Nephron progenitor cell (in vitro differentiated cells): Measurements from ENCODE around the gene PLEKHA6.
A peak's percentile ranks its signal among the peaks of the same experiment; 100 is the strongest.

ENCODE experiments used
- DNase-seq: peaks from one replicate; pipeline ENCODE4 v3.0.0; 2021
- H3K27ac Mint-ChIP-seq: 2 replicates; pipeline ENCODE4 v1.8.0; 2021; ENCODE audit warnings: mild to moderate bottlenecking, moderate library complexity, mixed read lengths
- H3K27me3 Mint-ChIP-seq: 2 replicates; pipeline ENCODE4 v1.8.0; 2021; ENCODE audit warnings: mild to moderate bottlenecking, low read depth, mixed read lengths; ENCODE audit not compliant: poor library complexity
- H3K36me3 Mint-ChIP-seq: 2 replicates; pipeline ENCODE4 v1.8.0; 2021; ENCODE audit warnings: low read depth, mixed read lengths
- H3K4me1 Mint-ChIP-seq: 2 replicates; pipeline ENCODE4 v1.8.0; 2021; ENCODE audit warnings: mixed read lengths
- H3K4me3 Mint-ChIP-seq: 2 replicates; pipeline ENCODE4 v1.8.0; 2021; ENCODE audit warnings: mild to moderate bottlenecking, moderate library complexity, mixed read lengths
- H3K9me3 Mint-ChIP-seq: 2 replicates; pipeline ENCODE4 v1.8.0; 2021; ENCODE audit warnings: mild to moderate bottlenecking, moderate library complexity, mixed read lengths
- CTCF ChIP-seq: fragments of 200-600 bp; sonication (generic); IDR thresholded peaks from 2 replicates; pipeline ENCODE4 v1.5.0; 2021; ENCODE audit warnings: antibody characterized with exemption

PLEKHA6 gene

GRCh38 chr1:204398197-204399125 is 38.7 kb upstream of the PLEKHA6 start:
- H3K9me3 Mint-ChIP-seq = no peaks in the 10 kb centered on the region
- H3K4me3 Mint-ChIP-seq = no peak overlapping the region
- peak; percentile 83 for TF ChIP-seq CTCF
- H3K4me1 Mint-ChIP-seq = no peaks in the 10 kb centered on the region
- peaks cover 31% of the 10 kb centered on the region for H3K36me3 Mint-ChIP-seq
- peak; percentile 59 for DNase-seq
- peaks cover 15% of the 10 kb centered on the region for H3K27me3 Mint-ChIP-seq
- no peak overlapping the region for H3K27ac Mint-ChIP-seq

- Mint-ChIP-seq H3K27me3 (peaks cover 37% of the 10 kb centered on the region), H3K4me1 (no peaks in the 10 kb centered on the region), H3K36me3 (peaks cover 20% of the 10 kb centered on the region), H3K27ac (no peak overlapping the region), H3K9me3 (no peaks in the 10 kb centered on the region), H3K4me3 (no peak overlapping the region)
- no peak for DNase-seq
- no peak for TF ChIP-seq CTCF
Measured at GRCh38 chr1:204396015-204396583, 36.4 kb upstream of the PLEKHA6 start.

GRCh38 chr1:204391629-204392028 is 31.9 kb upstream of the PLEKHA6 start:
- Mint-ChIP-seq H3K4me1 (no peaks in the 10 kb centered on the region), H3K36me3 (no peaks in the 10 kb centered on the region), H3K9me3 (no peaks in the 10 kb centered on the region), H3K4me3 (no peak overlapping the region), H3K27me3 (peaks cover 58% of the 10 kb centered on the region), H3K27ac (no peak overlapping the region)
- DNase-seq = no peak
- no peak for TF ChIP-seq CTCF

GRCh38 chr1:204390751-204391466 is 31.2 kb upstream of the PLEKHA6 start:
- H3K36me3 Mint-ChIP-seq = no peaks in the 10 kb centered on the region
- TF ChIP-seq CTCF = no peak
- H3K4me3 Mint-ChIP-seq = no peak overlapping the region
- H3K27ac Mint-ChIP-seq = no peak overlapping the region
- H3K27me3 Mint-ChIP-seq = peaks cover 58% of the 10 kb centered on the region
- no peak for DNase-seq
- H3K9me3 Mint-ChIP-seq = no peaks in the 10 kb centered on the region
- H3K4me1 Mint-ChIP-seq = no peaks in the 10 kb centered on the region

DNA sequence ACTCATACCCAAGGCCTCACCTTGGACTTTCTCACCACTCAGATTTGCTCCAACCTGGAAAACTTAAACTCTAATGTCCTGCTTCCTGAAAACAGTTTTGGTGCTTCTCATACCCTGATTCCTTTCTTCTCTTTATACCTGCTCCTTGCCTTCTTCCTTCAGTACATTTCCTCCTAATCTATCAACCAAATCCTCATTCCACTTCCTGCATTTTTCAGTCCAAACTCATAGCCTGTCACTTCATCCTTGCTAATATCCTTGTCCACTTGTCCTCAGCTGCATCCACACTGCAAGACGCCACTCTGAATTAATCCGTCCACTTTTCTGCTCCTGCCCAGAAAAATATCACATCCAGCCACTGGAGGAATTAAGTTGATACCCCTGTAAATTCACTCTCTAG is 26.0 kb upstream of the PLEKHA6 start:
- peaks cover 17% of the 10 kb centered on the region for H3K27me3 Mint-ChIP-seq
- no peak overlapping the region for H3K27ac Mint-ChIP-seq
- H3K4me1 Mint-ChIP-seq = no peaks in the 10 kb centered on the region
- no peak overlapping the region for H3K4me3 Mint-ChIP-seq
- no peaks in the 10 kb centered on the region for H3K9me3 Mint-ChIP-seq
- no peak for TF ChIP-seq CTCF
- no peak for DNase-seq
- no peaks in the 10 kb centered on the region for H3K36me3 Mint-ChIP-seq
